GM10847 (cell line): ENCODE results near the gene RTRAF.

Experiments
- POLR2A ChIP-seq: IDR thresholded peaks from 2 replicates; pipeline ENCODE4 v1.6.1; 2011; ENCODE audit not compliant: insufficient read length; ENCODE audit errors: extremely low read depth

Gene RTRAF

DNA sequence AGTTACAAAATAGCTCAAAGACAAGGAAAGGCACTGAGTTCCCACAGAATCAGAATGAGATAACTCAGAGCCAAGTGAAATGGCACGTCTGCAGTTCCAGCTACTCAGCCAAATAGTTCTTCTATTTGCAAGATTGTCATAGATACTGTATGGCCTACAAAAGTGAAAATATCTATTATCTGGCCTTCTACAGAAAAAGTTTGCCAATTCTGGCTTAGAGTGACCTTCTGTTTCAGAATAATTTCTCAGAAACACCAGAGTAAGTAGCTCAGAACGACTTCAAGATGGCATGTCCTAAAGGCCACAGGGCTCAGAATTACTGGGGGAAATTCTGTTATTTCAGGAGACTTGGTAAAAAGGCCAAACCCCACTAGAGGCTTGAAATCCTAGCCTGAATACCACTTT lies 10.7 kb upstream of the RTRAF start:
- no peak for TF ChIP-seq POLR2A

GRCh38 chr14:51979088-51979709 lies 10.1 kb upstream of the RTRAF start:
- TF ChIP-seq POLR2A: no peak

GRCh38 chr14:51981218-51981854 lies 8.0 kb upstream of the RTRAF start:
- TF ChIP-seq POLR2A: no peak

- TF ChIP-seq POLR2A: no peak
Observed at GRCh38 chr14:51988221-51988620, 1.1 kb upstream of the RTRAF start.

DNA sequence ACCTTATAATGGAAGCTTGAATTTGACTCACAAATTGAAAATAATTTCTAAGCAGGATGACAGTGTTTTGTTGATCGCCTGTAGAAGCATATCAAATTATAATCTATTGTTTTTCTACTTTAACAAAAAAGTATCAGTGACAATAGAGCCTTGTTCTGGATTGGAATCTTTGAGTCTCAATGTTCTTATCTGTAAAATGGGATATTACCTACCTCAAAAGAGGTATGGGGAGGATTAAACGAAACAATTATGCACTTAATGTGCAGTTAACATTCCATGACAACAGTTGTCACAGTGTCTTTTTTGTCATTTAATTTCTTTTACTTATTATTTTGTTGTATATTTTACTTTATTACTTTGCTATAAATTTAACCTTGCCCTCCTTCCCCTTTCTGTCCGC lies 1.1 kb downstream of the RTRAF start:
- TF ChIP-seq POLR2A: no peak

DNA sequence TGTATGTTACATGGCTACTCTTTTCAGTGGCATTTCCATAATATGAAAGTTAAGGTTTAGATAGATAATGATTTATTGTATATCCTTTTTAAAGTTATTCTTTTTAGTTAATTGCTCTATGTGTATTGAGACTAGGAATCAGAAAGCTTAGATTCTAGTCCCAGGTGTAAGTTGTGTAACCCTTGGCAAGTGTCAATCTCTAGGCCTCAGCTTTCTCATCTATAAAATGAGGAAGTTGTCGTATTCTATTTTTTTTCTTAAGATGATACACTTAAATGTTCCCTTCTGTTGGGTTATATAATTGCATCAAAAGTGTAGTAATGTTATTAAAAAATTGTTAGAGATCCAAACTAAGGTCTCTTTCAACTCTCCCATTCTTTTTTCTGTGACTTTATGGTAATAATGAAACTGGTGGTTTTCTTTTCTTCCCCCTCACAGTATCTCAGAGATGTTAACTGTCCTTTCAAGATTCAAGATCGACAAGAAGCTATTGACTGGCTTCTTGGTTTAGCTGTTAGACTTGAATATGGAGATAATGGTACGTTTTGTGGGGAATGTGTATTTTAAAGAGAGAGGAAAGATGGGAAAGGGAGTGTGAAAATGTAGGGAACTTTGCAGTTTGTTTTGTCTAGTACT lies 4.1 kb downstream of the RTRAF start:
- TF ChIP-seq POLR2A: no peak

GRCh38 chr14:51996148-51996746 lies 6.9 kb downstream of the RTRAF start:
- no peak for TF ChIP-seq POLR2A

GRCh38 chr14:51998348-51998747 lies 9.0 kb downstream of the RTRAF start:
- TF ChIP-seq POLR2A: no peak

- no peak for TF ChIP-seq POLR2A
Observed at GRCh38 chr14:51999084-51999483, 9.7 kb downstream of the RTRAF start.

GRCh38 chr14:52000019-52000582 lies 10.8 kb downstream of the RTRAF start:
- no peak for TF ChIP-seq POLR2A

GRCh38 chr14:52000696-52001095 lies 11.3 kb downstream of the RTRAF start:
- no peak for TF ChIP-seq POLR2A

DNA sequence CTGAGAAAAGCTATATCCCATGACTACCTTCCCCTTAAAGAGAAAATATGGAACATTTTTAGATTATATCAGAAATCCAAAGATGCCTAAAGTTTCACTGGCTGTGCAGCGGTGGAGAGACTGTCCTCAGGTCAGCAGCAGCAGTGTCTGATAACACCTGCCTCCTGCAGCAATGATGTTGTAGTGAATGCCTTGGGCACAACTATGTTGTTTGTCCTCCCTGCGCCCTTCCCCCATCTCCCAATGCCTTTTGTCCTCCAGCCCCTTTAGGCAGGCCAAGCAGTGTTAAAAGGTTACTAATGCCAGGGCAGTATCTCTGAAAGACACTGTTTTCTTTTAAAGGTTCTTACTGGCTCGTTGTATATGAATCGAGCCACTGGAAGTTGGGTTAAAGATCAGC lies 13.2 kb downstream of the RTRAF start:
- TF ChIP-seq POLR2A: no peak

DNA sequence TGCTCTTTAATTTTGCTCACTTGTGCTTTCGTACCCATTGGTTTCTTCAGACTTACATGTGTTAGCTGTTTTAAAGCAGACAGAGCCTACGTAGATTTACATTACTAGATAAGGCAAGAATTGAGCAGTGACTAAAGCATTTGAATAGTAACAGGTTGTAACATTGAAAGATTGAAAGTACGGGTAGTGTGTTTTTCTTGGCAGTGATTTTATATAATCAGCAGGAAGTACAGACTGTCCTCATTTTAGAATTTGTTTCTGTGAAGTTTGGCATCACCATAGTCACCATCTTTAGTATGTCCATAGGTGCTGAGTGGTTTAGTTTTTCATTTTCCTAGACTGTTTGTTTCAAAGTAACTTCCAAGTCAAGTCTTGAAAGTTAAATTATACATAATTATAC lies 14.0 kb downstream of the RTRAF start:
- no peak for TF ChIP-seq POLR2A

- no peak for TF ChIP-seq POLR2A
Observed at GRCh38 chr14:52005625-52006024, 16.3 kb downstream of the RTRAF start.

- TF ChIP-seq POLR2A: no peak
Observed at GRCh38 chr14:52006361-52006760, 17.0 kb downstream of the RTRAF start.

DNA sequence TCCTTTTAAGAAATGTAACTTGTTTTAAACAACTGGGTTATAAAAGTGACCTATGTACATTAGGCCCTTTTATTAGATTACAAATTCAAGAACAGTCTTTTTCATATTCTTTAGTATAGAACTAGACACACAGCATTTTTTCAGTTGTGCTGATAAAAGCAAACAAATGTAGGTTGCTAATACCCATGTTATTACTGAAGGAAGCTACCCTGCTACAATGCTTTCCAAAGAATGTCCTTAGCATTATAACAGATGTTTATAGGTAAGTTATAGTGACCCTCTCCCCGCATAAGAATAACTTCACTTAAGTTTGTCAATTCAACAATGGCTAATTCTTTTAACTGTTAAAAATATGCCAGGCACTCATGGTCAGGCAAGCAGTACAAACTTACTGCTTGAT lies 17.9 kb downstream of the RTRAF start:
- TF ChIP-seq POLR2A: no peak
